ENCODE data around the gene ATF3.

Gene ATF3

DNA sequence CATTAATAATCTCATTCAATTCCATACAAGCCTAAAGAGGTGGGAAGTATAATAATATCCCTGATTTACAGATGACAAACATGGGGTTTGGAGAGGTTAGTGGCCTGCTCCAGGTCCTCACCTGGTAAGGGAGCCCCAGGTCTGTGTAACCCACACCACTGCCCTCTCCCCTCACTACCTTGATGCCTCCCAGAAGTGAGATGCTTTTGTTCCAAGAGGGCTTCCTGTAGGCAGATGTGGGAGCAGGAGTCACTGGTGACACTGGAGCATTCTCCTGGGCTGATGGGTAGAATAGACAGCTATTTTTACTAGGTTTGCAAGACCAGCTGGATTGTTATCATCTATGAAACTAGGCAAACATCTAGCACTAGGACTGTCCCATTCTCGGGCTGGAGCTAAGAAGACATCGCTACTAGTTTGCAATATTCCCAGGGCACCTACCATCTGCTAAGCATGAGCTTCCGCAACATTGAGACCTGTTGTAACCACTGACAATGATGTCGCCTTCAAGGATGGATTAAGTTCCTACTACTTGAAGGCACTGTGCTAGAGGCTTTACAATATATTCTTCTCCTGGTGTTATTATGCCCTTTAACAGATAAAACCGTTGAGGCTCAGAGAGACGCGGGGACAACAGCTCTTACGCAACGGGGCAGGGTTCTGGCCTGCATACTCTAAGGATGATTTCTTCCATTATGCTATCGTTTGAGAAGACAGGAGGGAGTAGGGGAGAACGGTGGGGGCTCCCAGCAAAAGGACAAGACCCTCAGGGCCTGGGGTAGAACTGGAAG, 56.0 kb downstream of the ATF3 start:
- TF ChIP-seq, protein P1, sequence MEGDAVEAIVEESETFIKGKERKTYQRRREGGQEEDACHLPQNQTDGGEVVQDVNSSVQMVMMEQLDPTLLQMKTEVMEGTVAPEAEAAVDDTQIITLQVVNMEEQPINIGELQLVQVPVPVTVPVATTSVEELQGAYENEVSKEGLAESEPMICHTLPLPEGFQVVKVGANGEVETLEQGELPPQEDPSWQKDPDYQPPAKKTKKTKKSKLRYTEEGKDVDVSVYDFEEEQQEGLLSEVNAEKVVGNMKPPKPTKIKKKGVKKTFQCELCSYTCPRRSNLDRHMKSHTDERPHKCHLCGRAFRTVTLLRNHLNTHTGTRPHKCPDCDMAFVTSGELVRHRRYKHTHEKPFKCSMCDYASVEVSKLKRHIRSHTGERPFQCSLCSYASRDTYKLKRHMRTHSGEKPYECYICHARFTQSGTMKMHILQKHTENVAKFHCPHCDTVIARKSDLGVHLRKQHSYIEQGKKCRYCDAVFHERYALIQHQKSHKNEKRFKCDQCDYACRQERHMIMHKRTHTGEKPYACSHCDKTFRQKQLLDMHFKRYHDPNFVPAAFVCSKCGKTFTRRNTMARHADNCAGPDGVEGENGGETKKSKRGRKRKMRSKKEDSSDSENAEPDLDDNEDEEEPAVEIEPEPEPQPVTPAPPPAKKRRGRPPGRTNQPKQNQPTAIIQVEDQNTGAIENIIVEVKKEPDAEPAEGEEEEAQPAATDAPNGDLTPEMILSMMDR (IDR thresholded peaks at IDR 0.05; ENCODE audit: insufficient read depth, low read depth, low read length, missing control alignments): no peak
- DNase-seq (ENCODE audit: low read depth): no peak
- no peak overlapping the region for H3K4me3 ChIP-seq (ENCODE audit: low read depth, low read length)

DNA sequence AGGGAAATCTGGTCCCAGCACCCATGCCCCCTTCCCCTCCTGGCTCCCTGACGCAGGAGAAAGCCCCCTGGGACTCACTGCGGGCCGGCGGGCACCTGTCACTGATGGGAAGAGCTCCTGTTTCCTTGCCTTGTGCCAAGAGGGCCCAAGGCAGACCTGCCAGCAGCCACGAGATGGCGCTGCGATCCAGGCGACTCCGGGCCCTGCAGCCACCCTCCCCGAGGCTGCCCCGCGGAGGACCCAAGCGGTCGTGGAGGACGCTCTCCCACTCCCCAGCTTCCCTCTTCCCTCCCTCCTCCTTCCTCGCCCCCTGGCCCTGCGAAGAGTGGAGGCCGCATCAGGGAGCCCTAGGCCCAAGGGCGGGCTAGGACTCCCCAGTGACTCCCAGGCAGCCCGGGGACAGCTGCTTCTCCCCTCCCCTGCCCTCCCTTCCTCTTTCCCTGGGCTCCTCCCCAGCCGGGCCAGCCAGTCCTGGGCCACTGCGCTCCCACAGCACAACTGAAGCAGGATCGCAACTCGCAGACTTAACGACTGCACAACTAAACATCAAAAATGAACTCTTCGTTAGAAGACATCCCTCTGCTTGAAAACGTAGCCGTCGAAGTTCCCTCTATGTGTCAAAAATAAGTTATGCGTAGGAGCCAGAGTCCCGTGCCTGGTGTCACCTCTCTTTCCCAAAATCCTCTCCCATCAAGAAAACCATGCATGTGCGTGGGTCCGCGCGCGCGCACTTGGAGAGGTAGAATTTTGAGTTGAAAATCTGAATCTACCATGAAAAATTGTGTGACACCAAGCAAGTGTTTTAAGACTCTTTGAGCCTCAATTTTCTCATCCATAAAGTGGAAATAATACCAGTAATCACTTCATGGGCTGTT, 56.9 kb downstream of the ATF3 start:
- TF ChIP-seq, protein P1 (IDR thresholded peaks at IDR 0.05; ENCODE audit: insufficient read depth, low read depth, low read length, missing control alignments): peak; percentile 98
- peak; percentile 88 for DNase-seq (ENCODE audit: low read depth)
- H3K4me3 ChIP-seq (ENCODE audit: low read depth, low read length): peak overlapping the region; percentile 61

DNA sequence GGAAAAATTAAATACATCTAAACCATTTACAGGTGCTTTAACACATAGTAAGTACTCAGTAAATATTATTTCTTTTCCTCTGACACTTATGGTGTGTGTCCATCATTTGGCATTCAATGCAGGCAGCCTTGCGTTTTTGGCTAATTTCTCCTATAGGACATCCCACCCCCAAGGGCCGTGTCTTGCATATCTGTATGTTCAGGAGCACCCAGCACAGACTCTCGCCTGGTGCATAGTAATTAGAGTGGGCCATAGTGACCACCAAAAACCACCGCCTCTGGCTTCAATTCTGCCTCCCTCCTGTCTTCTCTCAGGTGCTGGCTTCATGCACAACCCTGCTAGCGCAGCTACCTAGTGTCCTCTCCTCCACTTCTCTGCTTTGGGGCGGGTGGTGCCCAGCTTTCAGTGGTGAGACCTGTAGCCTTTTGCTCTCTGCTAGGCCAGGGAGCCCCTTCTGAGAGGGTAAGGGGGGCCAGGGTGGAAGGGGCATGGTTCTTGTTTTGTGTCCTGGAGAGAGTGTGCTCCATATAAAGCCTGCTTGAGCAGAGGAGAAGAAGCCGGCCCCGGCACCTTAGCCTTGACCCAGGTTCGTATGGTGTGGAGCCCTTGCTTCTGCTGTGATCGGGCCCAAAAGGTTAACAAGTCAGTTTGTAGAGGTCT, 57.7 kb downstream of the ATF3 start:
- no peak overlapping the region for H3K4me3 ChIP-seq (ENCODE audit: low read depth, low read length)
- DNase-seq (ENCODE audit: low read depth): no peak
- TF ChIP-seq, protein P1 (IDR thresholded peaks at IDR 0.05; ENCODE audit: insufficient read depth, low read depth, low read length, missing control alignments): no peak

DNA sequence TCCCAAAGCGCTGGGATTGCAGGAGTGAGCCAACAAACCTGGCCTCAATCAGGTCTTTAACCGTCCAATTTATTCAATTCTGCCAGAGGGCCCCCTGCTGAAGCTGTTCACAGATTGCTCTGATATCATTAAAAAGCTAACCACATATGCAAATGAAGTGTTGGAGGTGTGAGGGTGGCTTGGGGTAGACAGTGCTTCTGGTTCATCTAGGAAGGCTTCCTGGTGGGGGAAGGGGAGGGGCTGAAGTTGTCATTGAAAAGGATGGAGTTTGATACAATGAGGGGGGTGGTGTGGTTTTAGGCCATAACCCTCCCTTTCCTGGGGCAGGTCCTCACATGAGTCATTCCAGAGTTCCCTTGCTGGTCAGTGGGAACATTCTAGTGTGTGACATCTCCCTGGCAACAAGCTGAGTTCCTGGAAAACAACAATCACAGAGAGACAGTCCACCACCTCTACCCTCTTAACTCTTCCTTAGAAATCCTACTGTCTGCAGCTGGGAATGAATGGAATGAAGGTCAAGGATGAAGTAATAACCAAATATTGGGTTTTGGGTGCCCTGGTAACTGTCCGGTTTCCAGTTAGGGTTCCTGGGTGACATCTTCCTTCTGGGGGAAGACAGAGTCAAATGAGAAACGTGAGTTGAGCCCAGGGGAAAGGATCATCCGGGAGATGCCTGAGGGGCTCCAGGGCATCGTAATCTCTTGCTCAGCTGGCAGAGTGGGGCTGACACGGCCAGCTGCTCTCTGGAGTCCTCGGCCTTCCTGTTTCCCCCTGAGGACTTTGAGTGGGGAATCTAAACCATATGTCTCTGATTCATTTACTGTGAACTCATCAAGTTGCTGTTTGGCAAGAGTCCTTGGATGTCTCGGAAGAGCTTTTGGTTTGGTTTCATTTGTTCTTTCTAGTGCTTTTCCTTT, 58.9 kb downstream of the ATF3 start:
- TF ChIP-seq, protein P1 (IDR thresholded peaks at IDR 0.05; ENCODE audit: insufficient read depth, low read depth, low read length, missing control alignments): no peak
- no peak overlapping the region for H3K4me3 ChIP-seq (ENCODE audit: low read depth, low read length)
- peak; percentile 49 for DNase-seq (ENCODE audit: low read depth)

DNA sequence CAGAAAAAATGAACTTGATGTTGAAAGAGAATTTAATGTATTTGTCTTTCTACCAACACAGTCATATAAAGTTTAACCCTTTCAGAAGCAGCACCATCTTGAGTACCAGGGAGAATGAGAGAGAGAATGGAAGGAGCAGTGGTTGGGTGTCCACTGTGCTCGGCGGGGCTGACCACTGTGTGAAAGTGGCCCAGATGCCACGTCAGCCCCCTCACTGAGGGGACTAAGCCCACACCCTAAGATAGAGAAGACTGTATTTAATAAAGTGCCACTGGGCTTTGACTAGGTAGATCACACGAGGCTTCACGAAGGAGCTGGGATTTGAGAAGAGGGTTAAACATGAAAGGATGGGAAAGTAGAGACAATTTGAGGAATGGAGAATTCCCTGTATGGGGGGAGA, 59.9 kb downstream of the ATF3 start:
- TF ChIP-seq, protein P1 (IDR thresholded peaks at IDR 0.05; ENCODE audit: insufficient read depth, low read depth, low read length, missing control alignments): no peak
- H3K4me3 ChIP-seq (ENCODE audit: low read depth, low read length): no peak overlapping the region
- no peak for DNase-seq (ENCODE audit: low read depth)

DNA sequence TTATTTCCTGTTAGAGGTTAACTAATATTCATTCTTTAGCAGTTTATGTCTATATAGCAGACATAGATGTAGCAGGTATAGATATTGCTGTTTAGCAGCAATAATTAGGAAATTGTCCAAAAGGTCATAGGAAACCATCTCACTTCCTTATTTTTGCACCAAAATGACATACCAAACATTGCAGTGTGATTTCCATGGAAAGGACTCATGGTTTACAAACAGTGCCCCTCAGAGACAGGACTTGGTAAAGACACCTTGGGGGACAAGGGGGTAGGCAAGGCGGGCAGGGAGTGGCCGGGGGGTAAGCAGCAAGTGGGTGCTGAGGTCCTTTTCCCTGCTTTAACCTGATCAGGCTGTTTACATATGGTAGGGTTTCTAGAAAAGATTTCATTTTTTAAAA, 60.5 kb downstream of the ATF3 start:
- TF ChIP-seq, protein P1 (IDR thresholded peaks at IDR 0.05; ENCODE audit: insufficient read depth, low read depth, low read length, missing control alignments): peak; percentile 22
- peak; percentile 41 for DNase-seq (ENCODE audit: low read depth)

More for the DNA sequence above, 60.5 kb downstream of the ATF3 start:
- H3K4me3 ChIP-seq (ENCODE audit: low read depth, low read length): no peak overlapping the region

Measured in GM12865 (cell line).